Pulmonary artery endothelial cell (primary cell): ENCODE data around the gene PCDHGC3. TPM values are rescaled to one million over a fixed set of nuclear protein-coding genes. Genes with fewer than 3 reads are reported as not detected.

Experiments
- DNase-seq: peaks from one replicate; pipeline ENCODE4 v3.0.0-alpha.2; 2011; ENCODE audit warnings: low read depth, low spot score
- total RNA-seq: library from RNA; depleted of rRNA; stranded (reverse); fragments of >200 nt; gene quantifications from 2 replicates; pipeline ENCODE4 v1.2.3, GENCODE V29; 2014

The PCDHGC3 gene
- total RNA-seq, 1 donor from 2014 or later = 9.0 TPM

DNA sequence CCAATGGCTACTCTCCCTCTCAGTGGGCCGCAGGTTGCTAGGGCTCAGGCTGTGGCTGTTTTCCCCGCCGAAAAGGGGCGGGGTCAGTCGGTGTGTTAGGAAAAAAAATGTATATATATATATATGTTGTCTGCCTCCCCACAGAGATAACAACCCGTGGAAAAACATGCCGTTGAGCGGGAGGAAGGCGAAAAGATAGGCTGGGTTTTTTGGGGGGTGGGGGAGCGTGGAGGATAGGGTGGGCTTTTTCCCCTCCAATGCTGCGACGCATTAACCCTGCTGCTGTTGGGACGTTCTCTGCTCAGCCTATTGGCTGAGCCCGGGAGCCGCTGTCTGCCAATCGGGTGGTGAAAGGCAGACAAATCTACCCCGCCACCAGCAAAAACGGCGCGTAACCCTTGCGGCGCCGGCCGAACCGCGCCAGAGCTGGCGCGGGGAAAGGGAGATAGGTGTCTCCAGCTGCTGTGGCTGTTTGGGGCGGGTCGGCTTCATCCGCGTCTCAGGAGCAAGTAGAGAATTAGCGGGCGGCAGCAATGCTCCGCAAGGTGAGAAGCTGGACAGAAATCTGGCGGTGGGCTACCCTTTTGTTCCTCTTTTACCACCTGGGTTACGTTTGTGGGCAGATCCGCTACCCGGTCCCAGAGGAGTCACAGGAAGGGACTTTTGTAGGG lies 9.0 kb downstream of the PCDHGC3 start, which contains the start of gene PCDHGC4:
Gene PCDHGC4 (plus strand): TSS at position 390 of the 671 bp plus-strand sequence. CDS start 144 bp downstream, at position 534.
- DNase-seq = no peak

DNA sequence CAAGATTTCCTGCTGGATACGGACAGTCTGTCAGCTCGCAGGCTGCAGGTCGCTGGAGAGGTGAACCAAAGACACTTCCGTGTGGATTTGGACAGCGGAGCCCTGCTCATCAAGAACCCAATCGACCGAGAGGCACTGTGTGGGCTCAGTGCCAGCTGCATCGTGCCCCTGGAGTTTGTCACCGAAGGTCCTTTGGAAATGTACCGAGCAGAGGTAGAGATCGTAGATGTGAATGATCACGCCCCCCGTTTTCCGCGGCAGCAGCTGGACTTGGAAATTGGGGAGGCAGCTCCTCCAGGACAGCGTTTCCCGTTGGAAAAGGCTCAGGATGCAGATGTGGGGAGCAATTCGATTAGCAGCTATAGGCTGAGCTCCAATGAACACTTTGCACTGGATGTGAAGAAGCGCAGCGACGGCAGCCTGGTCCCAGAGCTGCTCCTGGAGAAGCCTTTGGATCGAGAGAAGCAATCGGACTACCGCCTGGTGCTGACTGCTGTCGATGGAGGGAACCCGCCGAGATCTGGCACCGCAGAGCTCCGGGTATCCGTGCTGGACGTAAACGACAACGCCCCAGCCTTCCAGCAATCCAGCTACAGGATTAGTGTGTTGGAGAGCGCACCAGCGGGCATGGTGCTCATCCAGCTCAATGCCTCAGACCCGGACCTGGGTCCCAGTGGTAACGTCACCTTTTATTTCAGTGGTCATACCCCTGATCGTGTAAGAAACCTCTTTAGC lies 9.7 kb downstream of the PCDHGC3 start:
- DNase-seq = no peak

DNA sequence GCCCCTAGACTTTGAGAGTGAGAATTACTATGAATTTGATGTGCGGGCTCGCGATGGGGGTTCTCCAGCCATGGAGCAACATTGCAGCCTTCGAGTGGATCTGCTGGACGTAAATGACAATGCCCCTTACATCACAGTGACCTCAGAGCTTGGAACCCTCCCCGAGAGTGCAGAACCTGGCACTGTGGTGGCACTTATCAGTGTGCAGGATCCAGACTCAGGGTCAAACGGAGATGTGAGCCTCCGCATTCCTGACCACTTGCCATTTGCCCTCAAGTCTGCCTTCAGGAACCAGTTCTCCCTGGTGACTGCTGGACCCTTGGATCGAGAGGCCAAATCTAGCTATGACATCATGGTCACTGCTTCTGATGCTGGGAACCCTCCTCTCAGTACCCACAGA lies 10.3 kb downstream of the PCDHGC3 start:
- DNase-seq = no peak

DNA sequence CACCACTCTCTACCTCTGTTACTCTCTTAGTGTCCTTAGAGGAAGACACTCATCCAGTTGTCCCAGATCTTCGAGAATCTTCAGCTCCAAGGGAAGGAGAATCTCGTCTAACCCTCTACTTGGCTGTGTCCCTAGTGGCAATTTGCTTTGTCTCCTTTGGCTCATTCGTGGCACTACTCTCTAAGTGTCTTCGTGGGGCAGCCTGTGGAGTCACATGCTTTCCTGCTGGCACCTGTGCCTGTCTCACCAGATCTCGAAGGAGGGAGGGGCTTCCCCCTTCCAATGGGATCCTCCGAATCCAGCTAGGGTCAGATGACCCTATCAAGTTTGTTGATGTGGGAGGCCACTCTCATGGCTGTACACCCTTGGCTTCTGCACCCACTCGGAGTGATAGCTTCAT lies 11.4 kb downstream of the PCDHGC3 start:
- DNase-seq = no peak

DNA sequence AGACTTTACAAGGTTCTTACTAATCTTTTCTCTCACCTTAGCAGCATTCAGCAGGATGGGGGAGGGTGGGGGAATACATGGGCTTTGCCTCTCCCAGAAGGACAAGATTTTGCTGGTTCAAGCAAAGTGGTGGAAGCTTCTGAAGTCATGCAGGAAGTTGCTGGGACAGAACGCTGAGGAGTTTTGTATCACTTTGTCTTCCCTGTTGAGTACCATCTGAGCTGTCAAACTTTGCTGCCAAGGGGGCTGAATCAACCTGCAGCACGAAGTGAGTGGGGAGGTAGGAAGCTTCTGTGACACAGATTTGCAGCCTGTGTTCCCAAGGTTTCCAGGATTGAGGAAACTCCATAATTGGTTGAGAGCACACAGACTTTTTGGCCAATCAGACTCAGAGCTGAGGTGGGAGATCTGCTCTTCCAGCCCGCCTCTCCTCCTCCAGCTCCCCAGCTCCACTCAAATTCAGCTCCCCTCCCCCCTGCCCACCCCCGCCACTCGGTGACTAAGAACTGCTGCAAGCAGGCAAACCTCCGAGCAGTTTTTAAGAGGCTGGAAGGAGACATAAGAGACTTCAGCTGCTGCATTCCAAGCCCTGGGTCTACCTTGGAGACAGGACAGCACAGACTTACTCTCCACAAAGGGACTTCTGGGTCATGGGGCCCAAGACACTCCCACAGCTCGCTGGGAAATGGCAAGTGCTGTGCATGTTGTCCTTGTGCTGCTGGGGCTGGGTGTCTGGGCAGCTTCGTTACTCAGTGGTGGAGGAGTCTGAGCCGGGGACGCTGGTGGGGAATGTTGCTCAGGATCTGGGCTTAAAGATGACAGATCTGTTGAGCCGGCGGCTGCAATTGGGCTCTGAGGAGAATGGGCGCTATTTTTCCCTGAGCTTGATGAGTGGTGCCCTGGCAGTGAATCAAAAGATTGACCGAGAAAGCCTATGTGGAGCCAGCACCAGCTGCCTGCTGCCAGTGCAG lies 13.1 kb downstream of the PCDHGC3 start, which contains the start of gene PCDHGC5:
Gene PCDHGC5 (plus strand): TSS at position 491 of the 971 bp plus-strand sequence. CDS start 160 bp downstream, at position 651.
- no peak for DNase-seq

DNA sequence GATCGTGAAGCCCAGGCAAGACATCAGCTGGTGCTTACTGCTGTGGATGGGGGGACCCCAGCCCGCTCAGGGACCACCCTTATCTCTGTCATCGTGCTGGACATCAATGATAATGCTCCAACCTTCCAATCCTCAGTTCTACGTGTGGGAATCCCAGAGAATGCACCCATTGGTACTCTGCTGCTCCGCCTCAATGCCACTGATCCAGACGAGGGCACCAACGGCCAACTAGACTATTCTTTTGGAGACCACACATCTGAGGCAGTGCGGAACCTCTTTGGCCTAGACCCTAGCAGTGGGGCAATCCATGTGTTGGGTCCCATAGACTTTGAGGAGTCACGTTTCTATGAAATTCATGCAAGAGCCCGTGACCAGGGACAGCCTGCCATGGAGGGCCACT lies 14.1 kb downstream of the PCDHGC3 start:
- no peak for DNase-seq

DNA sequence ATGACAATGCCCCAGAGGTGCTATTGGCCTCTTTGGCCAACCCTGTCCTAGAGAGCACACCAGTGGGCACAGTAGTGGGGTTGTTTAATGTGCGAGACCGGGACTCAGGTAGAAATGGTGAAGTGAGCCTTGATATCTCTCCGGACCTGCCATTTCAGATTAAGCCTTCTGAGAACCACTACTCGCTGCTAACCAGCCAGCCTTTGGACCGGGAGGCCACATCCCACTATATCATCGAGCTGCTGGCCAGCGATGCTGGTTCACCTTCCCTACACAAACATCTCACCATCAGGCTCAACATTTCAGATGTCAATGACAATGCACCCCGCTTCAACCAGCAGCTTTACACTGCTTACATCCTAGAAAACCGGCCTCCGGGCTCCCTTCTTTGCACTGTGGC lies 14.5 kb downstream of the PCDHGC3 start:
- no peak for DNase-seq

DNA sequence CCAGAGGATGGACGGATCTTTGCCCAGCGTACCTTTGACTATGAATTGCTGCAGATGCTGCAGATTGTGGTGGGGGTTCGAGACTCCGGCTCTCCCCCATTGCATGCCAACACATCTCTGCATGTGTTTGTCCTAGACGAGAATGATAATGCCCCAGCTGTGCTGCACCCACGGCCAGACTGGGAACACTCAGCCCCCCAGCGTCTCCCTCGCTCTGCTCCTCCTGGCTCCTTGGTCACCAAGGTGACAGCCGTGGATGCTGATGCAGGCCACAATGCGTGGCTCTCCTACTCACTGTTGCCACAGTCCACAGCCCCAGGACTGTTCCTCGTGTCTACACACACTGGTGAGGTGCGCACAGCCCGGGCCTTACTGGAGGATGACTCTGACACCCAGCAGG lies 15.0 kb downstream of the PCDHGC3 start:
- no peak for DNase-seq

DNA sequence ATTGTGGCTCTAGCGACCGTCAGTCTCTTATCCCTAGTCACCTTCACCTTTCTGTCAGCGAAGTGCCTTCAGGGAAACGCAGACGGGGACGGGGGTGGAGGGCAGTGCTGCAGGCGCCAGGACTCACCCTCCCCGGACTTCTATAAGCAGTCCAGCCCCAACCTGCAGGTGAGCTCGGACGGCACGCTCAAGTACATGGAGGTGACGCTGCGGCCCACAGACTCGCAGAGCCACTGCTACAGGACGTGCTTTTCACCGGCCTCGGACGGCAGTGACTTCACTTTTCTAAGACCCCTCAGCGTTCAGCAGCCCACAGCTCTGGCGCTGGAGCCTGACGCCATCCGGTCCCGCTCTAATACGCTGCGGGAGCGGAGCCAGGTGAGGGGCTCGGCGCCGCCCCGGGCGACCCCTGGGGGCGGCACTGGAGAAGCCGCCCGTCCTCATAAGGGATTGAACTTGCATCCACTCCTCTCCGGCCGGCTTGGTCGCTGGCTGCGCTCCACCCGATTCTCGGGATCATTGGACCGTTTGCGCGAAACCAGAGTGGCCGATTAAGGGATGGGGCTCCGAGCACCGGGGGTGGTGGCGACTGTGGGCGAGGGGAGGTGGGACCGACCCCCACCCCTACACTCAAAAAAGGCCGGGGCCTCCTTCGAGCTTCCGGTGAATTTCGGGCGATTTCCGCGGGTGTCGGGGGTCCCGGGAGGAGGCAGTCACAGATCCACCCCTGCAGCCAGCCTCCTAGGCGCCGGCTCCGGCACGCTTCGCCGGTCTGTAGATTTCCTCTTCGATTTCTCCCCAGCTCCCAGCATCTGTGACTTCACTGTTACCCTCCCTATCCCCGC lies 15.8 kb downstream of the PCDHGC3 start:
- no peak for DNase-seq

DNA sequence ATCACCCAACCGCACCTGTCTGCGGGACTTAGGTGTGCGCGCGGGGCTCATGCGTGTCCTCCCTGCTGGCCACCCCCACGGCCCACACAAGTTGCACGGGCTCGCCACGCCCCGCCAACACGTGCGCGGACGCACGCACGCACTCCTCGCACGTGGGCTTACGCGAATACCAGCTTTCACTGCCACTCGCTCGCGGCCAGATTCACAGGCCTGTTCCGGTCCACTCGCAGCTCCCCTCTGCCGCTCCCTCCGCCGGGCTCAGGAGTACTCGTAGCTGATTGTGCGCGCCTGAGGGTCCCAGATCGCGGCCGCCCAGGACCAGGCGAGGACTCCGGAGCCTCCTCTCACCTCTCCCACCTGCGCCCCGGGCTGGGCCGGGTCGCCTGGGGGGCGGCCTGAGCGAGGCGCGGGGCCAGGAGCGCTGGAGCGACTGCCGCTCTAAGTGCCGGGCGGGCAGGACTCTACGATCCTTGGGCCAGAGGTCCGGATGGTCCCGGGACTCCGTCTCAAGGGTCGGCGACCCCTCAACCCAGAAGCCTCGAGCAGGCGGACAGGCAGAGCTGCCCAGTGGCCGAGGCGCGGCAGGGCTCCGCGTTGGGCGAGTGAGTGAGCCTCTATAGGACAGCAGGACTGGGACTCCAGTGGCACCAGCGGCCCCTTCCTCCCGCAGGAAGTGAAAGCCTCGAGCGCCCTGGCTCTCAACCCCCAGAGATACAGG lies 16.6 kb downstream of the PCDHGC3 start:
- DNase-seq = no peak

DNA sequence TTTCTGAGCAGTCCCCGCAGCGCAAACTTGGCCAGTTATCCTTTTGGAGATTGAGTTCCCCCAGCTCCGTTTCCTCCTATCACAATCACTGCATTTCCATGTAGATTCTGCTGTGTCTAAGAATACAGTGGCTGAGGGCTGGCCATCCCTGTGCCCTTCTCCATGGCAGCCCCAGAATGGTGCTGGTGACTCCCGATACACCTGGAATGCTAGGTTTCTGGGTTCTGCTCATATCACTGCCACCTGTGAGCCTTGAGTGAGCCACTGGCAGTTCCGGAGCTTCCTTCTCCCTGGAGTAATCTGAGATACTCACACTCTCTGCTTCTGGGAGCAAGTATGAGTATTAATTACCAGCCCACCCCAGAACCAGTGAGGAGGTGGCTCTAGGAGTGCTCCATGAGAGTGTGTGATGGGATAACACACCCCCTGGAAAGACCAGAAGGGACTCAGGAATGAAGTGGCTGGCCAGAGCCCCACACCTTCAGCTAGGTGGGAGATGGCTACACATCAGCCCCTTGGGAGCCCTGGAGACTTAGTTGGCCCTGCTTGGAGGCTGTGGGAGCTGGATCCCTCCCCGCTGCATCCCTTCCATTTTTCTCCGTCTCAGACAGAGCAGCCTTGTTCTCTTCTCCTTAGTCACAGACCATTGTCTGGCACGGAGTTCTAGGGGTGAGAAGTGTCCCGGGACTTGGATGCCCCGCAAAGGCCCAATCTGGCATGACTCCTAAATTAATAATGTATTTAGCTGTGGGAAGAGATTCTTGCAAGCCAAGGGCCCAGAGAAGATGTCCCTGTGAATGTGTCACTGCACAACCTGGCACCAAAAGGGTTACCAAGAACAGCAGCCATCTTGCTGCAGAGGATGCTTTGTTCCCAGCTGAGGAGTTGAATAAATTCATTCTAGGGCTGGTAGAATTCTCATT lies 18.0 kb downstream of the PCDHGC3 start:
- no peak for DNase-seq

DNA sequence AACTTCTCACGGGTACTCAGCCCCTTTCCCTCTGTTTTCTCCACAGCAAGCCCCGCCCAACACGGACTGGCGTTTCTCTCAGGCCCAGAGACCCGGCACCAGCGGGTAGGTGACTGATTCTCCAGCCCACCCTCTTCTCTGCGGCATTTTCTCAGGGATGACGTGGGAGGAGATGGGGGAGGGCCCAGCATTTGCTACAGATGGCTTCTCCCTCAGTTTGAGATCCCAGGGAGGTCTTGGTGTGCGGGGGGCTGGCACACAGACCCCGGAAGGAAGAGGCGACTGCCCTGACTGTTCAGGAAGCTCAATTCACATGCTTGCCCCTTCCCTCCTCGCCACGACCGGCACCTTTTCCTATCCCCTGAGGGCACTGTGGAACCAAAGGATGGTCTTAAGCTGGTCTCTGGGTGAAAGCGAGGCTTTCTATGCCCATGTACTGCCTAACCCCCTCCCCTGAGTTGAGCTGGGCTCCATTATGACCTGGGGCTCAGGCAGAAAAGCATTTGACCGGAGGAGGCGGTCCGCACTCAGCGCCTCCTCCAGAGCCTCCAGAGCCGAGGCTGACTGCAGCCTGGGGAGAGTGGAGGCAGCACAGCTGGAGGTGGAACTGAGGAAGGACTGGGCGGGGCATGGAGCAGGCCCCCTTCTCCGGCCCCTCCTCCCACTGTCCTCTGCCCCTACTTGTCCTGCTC lies 19.1 kb downstream of the PCDHGC3 start:
- no peak for DNase-seq

DNA sequence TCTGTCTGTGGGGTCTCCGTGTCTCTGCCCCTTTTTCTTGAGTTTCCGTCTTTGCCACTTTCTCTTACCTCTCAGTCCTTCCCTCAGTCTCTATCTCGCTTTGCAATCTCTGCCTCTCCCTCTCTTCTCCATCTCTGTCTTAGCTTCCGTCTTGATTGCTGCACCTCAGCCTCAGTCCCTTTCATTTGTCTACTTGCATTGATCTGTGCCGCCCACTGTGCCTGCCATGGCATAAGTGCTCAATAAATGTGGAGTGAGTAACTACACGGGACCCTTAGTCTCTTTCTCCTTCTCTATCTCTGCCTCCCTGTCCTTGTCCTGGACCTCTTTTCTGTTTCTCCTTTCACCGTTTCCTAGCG lies 19.7 kb downstream of the PCDHGC3 start:
- no peak for DNase-seq

DNA sequence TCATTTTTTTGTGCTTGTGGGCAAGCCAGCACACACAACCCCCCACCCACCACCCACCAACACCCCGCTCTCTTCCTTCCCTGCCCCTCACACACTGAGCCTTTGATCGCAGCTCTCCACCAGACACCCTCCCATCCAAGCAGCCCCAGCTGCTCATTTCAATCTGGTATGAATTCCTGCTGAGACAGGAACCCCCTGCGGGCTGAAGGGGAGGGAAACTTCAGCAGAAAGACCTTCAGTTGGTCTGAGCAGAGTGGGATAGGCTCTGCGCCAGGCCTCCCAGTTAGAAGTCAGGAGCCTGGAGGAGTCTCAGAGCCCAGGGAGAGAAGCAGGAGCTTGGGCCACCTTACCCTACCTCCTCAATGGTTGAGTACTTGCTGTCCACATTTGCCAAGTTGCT lies 20.3 kb downstream of the PCDHGC3 start:
- no peak for DNase-seq

DNA sequence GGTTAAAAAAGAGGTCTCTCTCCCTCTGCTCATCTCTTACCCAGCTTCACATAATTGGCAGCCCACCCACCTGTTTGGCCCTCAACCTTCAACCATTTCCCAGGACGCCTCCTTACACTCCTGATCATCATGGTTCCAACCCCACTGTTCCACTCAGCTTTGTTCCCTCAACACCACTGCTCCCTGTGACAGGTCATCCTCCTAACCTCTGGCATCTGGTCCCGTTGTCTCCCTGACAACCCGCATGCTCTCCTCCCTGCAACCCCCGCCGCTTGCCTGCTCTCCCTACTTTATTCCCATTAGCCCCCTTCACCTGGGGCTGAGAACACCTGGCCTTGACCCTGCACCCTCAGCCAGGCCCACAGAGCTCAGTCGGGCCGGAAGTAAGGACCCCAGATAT lies 26.0 kb downstream of the PCDHGC3 start:
- no peak for DNase-seq

DNA sequence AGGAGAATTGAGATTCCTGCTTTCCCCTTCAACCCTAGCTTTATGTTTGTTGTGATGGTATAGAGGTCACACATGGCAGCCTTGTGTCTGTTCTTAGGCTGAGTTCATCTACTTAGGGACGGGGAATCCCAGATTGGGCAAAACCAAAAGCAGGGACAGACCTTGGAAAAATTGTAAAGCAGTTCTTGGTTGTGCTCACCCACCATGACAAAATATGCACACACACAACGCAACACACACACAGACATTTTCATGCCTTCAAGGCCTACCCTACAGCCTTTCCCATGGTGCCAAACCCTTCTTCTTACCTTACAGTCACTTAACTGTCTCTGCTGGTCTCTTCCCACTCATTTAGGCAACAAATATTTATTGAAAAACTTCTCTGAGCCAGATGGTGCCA lies 27.9 kb downstream of the PCDHGC3 start:
- no peak for DNase-seq

DNA sequence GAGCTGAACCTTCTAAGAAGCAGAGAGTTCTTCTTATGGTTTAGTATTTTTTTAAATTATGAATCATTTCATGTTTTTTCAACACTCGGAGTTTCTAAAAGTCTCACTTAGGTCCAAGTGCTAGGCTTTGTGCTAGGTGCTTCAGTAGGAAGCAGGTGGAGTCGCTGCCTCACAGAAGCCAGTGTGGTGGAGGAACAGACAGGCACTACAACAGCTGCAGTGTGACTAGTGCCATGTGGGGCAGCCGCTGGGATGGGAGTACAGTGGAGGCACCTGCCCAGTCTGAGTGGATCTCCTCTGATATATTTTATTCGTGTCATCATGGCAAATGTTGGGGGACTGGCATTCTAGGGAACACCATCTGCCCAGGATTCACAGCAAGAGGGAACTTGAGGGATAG lies 28.4 kb downstream of the PCDHGC3 start:
- no peak for DNase-seq

DNA sequence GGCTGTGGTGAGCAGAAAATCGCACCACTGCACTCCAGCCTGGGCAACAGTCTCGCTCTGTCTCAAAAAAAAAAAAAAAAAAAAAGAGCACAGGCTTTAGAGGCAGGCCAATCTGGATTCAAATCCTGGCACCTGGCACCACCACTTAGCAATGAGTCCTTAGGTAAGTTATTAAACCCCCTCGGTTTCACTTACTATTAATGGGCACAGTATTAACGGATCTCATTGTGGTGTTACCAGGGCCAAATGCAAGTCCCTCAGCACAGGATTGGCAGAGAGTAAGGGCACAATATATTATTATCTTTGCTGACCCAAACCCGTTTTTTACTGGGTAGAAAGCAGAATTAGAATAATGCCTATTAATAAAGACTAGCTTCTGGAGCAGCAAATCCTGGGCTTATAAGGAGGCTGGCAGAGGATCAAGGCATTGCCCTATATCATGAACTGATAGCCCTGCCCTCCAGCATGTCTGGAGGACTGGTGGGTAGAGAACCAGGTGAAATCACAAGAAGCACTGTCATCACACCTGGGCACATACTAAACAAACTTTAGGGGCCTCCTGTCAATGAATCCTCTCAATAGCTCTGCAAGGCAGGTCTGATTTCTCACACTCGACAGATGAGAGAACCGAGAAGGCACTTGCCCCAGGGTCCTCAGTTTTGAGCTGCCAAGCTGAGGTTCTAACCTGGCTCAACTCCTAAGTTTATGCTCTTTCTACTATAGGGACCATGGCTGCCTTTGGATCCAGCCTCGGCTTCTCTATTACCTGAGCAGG lies 30.8 kb downstream of the PCDHGC3 start:
- no peak for DNase-seq
